OCI-LY1 (cell line): ENCODE data around the gene TRPV5.

Experiments
- CTCF ChIP-seq: fragments of 200-600 bp; sonication (generic), shearing (Covaris generic); IDR thresholded peaks from 2 replicates; pipeline ENCODE4 v1.5.1; 2017; ENCODE audit warnings: mild to moderate bottlenecking, antibody characterized with exemption, low read length, moderate library complexity, mixed read lengths
- EZH2 ChIP-seq: fragments of 200-600 bp; sonication (generic), shearing (Covaris generic); IDR thresholded peaks from 2 replicates; pipeline ENCODE4 v1.8.0; 2017; ENCODE audit warnings: borderline replicate concordance, mixed run types, mild to moderate bottlenecking, antibody characterized with exemption, low read length, moderate library complexity, mixed read lengths

GRCh38 chr7:142875456-142875855, 58.1 kb downstream of the TRPV5 start:
- no peak for TF ChIP-seq CTCF
- no peak for TF ChIP-seq EZH2
